Memory B cell (primary cell): ENCODE data around the gene DLGAP1.
"Not testable (repeated sequence)": the region's sequence is repeated elsewhere in the genome, so short reads cannot be mapped to it uniquely, and the experiment has no call there.

Experiments
- ATAC-seq: fragments of 150-1000 bp; cut with Tn5 transposase; 2 replicates; pipeline ENCODE4 v1.10.0; 2021; ENCODE audit warnings: low read depth, mild to moderate bottlenecking, moderate library complexity
- DNase-seq, 2 donors: peaks; one replicate each; pipeline ENCODE4 v3.0.0; 2022; ENCODE audit warnings: low spot score in 2 of 2
- H3K27ac Mint-ChIP-seq: one replicate; pipeline ENCODE4 v1.8.0; 2022; ENCODE audit warnings: mild to moderate bottlenecking, moderate library complexity, mixed read lengths
- H3K27me3 Mint-ChIP-seq: one replicate; pipeline ENCODE4 v1.8.0; 2022; ENCODE audit warnings: mixed read lengths
- H3K36me3 Mint-ChIP-seq: one replicate; pipeline ENCODE4 v1.8.0; 2022; ENCODE audit warnings: mild to moderate bottlenecking, mixed read lengths
- H3K4me1 Mint-ChIP-seq: one replicate; pipeline ENCODE4 v1.8.0; 2022; ENCODE audit warnings: mixed read lengths
- H3K4me3 Mint-ChIP-seq: one replicate; pipeline ENCODE4 v1.8.0; 2022; ENCODE audit warnings: mild to moderate bottlenecking, moderate library complexity, mixed read lengths
- H3K9me3 Mint-ChIP-seq: one replicate; pipeline ENCODE4 v1.8.0; 2022; ENCODE audit warnings: mixed read lengths

The DLGAP1 gene

DNA sequence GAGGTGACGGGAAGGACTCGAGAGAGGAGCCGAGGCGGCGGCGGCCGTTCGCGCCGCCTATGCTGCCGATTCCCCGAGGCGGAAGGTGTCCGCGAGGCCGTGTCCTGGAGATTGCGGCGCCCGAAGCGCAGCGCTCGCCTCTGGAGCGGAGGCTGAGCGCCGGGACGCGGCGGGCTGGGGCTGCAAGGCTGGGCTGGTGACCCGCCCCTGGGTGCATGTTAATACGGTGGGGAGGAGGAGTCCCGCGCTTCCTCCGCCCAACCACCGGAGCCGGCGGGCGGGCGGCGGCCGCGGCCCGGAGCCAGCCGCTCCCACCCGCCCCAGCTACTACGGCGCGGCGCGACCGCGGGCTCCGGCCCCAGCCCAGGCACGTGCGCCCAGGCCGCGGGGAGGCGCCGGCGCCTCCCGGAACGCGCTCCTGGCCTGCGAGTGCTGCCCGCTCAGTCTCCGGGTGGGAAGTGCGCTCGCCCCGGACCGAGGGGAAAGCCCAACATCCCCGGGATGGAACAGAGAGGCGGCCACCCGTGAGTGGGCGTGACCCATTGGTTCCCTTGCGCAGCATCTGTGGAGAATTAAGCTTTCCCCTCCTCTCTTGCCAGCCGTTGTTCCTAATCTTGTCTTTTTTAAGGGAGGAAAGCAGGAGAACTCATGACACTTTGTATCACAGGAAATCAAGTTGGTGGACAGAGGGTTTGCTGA lies at the start of gene DLGAP1:
TSS of gene DLGAP1 (minus strand) at position 195 of the 699 bp plus-strand sequence.
- H3K4me1 Mint-ChIP-seq = no peaks in the 10 kb centered on the region
- ATAC-seq (no peak), DNase-seq (no peak)
- H3K4me3 Mint-ChIP-seq = no peak within 1 kb of the TSS
- H3K27ac Mint-ChIP-seq = no peak within 1 kb of the TSS
- H3K36me3 Mint-ChIP-seq = peaks cover 1% of the 10 kb centered on the region
- H3K27me3 Mint-ChIP-seq = peaks cover 11% of the 10 kb centered on the region
- peaks cover 11% of the 10 kb centered on the region for H3K9me3 Mint-ChIP-seq

DNA sequence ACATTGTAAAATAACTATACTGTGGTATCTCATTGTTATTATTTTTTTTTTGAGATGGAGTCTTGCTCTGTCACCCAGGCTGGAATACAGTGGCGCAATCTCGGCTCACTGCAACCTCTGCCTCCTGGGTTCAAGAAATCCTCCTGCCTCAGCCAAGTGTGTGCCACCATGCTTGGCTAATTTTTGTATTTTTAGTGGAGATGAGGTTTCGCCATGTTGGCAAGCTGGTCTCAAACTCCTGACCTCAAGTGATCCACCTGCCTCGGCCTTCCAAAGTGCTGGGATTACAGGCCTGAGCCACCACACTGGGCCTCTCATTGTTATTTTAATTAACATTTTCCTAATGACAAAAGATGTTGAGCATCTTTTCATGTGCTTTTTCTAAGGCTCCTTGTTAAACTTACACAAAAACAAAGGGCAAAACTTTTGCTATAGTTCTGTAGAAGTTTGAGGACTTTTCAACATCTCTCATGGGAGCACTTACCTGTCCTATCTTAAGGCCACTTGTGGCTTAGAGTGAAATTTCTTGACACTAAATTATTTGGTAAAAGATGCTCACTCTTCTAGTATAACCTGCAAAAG lies 39.7 kb upstream of the DLGAP1 start:
- H3K4me3 Mint-ChIP-seq, H3K27ac Mint-ChIP-seq, H3K9me3 Mint-ChIP-seq, H3K27me3 Mint-ChIP-seq, DNase-seq, H3K36me3 Mint-ChIP-seq, ATAC-seq, H3K4me1 Mint-ChIP-seq: not testable (repeated sequence)

DNA sequence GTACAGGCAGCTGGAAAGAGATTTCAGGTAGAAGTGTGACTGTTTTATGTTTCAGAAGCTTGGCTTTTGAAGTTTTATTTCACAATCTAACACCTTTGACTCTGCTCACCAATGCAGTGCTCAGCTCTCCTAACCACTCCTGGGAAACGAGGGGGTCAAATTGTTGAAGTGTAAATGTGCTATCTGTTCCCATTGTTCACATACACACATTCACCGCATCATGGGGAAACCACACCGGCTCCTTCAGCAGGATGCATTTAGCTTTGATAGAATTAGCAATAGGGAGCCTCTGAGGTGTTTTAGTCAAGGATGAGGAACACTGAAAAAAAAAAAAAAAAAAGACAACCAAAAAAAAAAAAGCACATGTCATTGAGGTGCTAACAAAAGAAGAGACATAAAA lies 13.4 kb upstream of the DLGAP1 start:
- Mint-ChIP-seq H3K27me3 (no peaks in the 10 kb centered on the region), H3K4me1 (no peaks in the 10 kb centered on the region), H3K4me3 (no peak overlapping the region), H3K27ac (no peak overlapping the region), H3K9me3 (peaks cover 2% of the 10 kb centered on the region), H3K36me3 (no peaks in the 10 kb centered on the region)
- ATAC-seq = no peak
- no peak for DNase-seq

DNA sequence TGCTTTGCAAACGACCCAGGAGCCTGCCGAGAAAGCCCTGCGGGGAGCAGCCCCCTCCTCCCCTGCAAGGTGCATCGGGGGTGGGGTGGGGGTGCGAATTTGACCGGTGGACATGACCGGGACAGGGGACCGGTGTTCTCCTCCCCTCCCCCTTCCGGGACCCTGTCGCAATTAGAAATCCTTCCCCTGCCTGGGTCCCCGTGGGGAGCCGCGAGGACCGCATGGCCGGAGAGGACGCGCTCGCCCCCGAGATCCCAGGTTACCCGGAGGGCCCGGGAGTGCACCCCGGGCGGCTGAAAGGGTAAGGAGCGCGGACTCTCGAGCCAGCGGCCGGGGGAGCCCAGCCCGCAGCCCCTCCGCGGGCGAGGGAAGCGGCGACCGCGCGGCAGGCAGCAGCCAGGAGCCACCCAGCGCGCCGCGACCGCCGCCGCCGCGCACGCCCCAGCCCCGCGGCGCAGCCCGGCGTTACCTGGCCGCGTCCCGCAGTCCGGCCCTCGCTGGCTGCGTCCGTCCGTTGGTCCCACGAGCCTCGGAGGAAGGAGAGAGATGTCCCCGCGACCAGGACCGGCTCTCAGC lies 482 bp downstream of the DLGAP1 start:
- ATAC-seq = no peak
- no peaks in the 10 kb centered on the region for H3K4me1 Mint-ChIP-seq
- H3K27me3 Mint-ChIP-seq = peaks cover 11% of the 10 kb centered on the region
- no peak overlapping the region for H3K27ac Mint-ChIP-seq
- DNase-seq = no peak
- H3K9me3 Mint-ChIP-seq = peaks cover 7% of the 10 kb centered on the region
- peaks cover 1% of the 10 kb centered on the region for H3K36me3 Mint-ChIP-seq
- H3K4me3 Mint-ChIP-seq = no peak overlapping the region

DNA sequence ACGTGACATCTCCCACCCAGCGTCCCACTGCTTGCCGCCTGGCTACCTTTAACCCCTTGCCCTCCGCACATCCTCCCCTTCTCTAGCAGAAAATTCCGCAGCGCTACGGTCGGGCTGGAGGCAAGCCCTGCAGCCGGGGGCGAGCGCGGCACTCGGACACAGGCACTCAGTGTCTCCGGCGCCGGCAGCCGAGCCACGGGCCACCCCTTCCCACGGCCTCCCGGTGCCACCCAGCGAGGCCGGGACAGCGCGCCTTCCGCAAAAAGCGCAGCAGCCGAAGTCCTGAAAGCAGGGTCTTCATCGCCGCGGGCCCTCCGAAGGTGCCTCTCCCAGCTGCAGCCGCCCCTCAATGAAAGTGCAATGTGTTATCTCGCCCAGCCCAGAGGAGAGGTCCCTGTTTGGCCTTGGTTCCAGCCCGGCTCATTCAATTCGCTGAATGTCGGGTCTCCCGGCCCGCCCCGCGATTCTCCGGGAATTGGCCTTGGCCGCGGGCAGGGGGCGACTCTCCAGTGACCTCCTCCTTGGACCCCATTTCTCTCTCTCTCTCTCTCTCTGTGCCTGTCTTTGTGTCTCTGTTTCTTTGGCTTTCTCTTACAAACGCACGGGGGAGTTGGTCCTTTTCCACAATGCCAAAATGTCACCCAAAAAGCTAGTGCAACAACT lies 1.1 kb downstream of the DLGAP1 start:
- Mint-ChIP-seq H3K9me3 (peaks cover 5% of the 10 kb centered on the region), H3K36me3 (peaks cover 1% of the 10 kb centered on the region), H3K27ac (no peak overlapping the region), H3K4me3 (no peak overlapping the region), H3K4me1 (no peaks in the 10 kb centered on the region), H3K27me3 (peaks cover 11% of the 10 kb centered on the region)
- ATAC-seq = no peak
- DNase-seq = no peak

- H3K27ac Mint-ChIP-seq = no peak overlapping the region
- DNase-seq = no peak
- peaks cover 1% of the 10 kb centered on the region for H3K36me3 Mint-ChIP-seq
- peaks cover 11% of the 10 kb centered on the region for H3K27me3 Mint-ChIP-seq
- H3K9me3 Mint-ChIP-seq = peaks cover 4% of the 10 kb centered on the region
- no peak for ATAC-seq
- H3K4me1 Mint-ChIP-seq = no peaks in the 10 kb centered on the region
- H3K4me3 Mint-ChIP-seq = no peak overlapping the region
Measured at GRCh38 chr18:4453567-4453873, 1.6 kb downstream of the DLGAP1 start.

DNA sequence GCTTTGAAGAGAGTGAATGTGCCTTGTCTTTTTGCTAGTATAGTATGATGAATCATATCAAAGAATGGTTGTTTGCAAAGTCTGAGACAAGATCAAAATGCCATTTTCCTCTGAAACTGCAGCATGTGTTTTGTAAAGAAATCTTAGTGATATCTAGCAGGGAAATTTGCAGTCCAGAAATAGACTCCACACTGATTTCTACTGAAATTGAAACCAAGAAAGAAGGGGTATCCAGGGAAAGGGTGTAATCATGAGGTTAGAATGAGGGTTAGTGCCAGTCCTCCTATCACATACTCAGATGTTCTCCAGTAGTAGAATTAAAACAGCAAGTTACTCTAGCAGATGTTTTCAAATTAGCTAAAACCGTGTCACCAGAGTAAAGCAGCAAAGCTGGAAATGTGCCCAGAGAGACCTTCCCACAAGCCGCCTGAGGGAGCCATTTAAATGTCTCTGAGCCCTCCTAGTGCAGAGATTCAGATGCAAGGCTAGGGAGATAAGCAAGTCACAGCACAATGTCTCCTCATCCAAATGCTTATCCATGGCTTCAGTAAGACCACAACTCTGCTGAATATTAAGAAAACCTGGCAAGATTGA lies 4.9 kb downstream of the DLGAP1 start:
- no peak for DNase-seq
- no peak overlapping the region for H3K27ac Mint-ChIP-seq
- ATAC-seq = no peak
- no peaks in the 10 kb centered on the region for H3K36me3 Mint-ChIP-seq
- H3K4me3 Mint-ChIP-seq = no peak overlapping the region
- H3K27me3 Mint-ChIP-seq = peaks cover 6% of the 10 kb centered on the region
- peaks cover 8% of the 10 kb centered on the region for H3K9me3 Mint-ChIP-seq
- H3K4me1 Mint-ChIP-seq = no peaks in the 10 kb centered on the region

- H3K27me3 Mint-ChIP-seq = no peaks in the 10 kb centered on the region
- H3K36me3 Mint-ChIP-seq = no peaks in the 10 kb centered on the region
- ATAC-seq = no peak
- DNase-seq = no peak
- no peak overlapping the region for H3K27ac Mint-ChIP-seq
- H3K9me3 Mint-ChIP-seq = peaks cover 7% of the 10 kb centered on the region
- no peaks in the 10 kb centered on the region for H3K4me1 Mint-ChIP-seq
- no peak overlapping the region for H3K4me3 Mint-ChIP-seq
Measured at GRCh38 chr18:4445902-4446301, 9.2 kb downstream of the DLGAP1 start.

- H3K27me3 Mint-ChIP-seq = no peaks in the 10 kb centered on the region
- no peak overlapping the region for H3K27ac Mint-ChIP-seq
- peaks cover 7% of the 10 kb centered on the region for H3K9me3 Mint-ChIP-seq
- no peaks in the 10 kb centered on the region for H3K36me3 Mint-ChIP-seq
- DNase-seq (no peak), ATAC-seq (no peak)
- H3K4me3 Mint-ChIP-seq = no peak overlapping the region
- H3K4me1 Mint-ChIP-seq = no peaks in the 10 kb centered on the region
Measured at GRCh38 chr18:4444306-4444705, 10.8 kb downstream of the DLGAP1 start.

DNA sequence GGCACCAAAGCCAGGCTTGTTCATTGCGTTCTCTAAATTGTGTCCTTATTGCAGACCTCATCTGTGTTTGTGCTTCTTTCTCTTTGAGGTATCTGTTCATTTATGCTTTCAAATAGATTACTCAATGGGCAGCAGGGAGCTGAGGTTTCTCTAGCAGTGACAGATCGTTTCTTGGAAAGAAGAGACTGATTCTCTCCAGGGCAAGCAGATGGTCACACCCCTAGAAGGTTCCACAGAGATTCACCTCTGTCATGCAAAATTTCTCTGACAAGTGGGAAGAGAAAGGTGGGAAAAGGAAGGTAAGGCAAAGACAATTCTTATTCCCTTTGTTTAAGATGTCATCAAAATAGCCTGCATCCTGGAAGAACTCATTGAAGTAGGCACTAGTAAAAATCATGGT lies 14.0 kb downstream of the DLGAP1 start:
- DNase-seq = no peak
- H3K27me3 Mint-ChIP-seq = no peaks in the 10 kb centered on the region
- H3K4me1 Mint-ChIP-seq = no peaks in the 10 kb centered on the region
- peaks cover 4% of the 10 kb centered on the region for H3K9me3 Mint-ChIP-seq
- no peak for ATAC-seq
- no peak overlapping the region for H3K4me3 Mint-ChIP-seq
- no peak overlapping the region for H3K27ac Mint-ChIP-seq
- H3K36me3 Mint-ChIP-seq = no peaks in the 10 kb centered on the region

DNA sequence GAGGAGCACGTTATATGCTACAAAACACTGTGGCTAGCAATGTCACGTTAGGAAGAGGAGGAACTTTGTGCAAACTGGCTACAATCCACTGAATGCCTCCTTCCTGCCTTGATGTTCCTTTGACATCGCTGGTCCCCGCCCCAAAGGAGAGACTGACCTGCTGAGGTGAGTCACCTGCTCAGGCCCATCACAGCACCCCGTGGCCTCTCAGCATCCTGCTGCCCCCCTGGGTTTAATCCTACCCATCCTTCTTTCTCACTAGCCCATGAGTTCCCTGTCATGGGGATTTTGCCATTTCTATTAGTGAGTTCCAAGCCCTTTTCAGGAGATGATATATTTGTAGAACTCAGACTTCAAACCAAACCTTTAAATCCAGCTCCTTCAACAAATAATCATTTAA lies 16.2 kb downstream of the DLGAP1 start:
- no peaks in the 10 kb centered on the region for H3K27me3 Mint-ChIP-seq
- no peak for ATAC-seq
- H3K27ac Mint-ChIP-seq = no peak overlapping the region

GRCh38 chr18:4433717-4434116 lies 21.4 kb downstream of the DLGAP1 start:
- Mint-ChIP-seq H3K27ac (no peak overlapping the region), H3K27me3 (no peaks in the 10 kb centered on the region), H3K36me3 (no peaks in the 10 kb centered on the region), H3K4me1 (no peaks in the 10 kb centered on the region), H3K4me3 (no peak overlapping the region), H3K9me3 (peaks cover 5% of the 10 kb centered on the region)
- ATAC-seq (no peak), DNase-seq (no peak)

More for the DNA sequence above, 16.2 kb downstream of the DLGAP1 start:
- H3K9me3 Mint-ChIP-seq = peaks cover 2% of the 10 kb centered on the region
- H3K4me1 Mint-ChIP-seq = no peaks in the 10 kb centered on the region
- no peak for DNase-seq
- no peak overlapping the region for H3K4me3 Mint-ChIP-seq
- H3K36me3 Mint-ChIP-seq = no peaks in the 10 kb centered on the region

DNA sequence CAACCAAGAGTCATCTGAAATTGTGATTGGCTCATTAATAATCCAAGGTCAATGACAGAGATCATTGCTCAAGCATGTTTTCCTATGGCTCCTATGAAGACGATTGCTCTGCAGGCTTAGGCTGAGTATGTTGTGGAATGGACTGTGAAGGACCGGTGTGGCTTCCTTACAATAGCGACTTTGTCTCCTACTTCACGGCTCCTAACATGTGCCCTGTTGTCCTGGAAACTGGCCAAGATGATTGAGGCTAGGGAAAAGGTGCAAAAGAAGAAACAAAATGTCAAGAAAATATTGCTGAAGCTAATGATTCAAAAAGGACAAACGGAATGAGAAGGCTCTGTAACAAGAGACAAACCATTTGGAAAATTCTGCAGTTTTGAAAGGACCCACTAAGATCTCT lies 24.3 kb downstream of the DLGAP1 start:
- no peaks in the 10 kb centered on the region for H3K4me1 Mint-ChIP-seq
- peaks cover 4% of the 10 kb centered on the region for H3K9me3 Mint-ChIP-seq

GRCh38 chr18:4417714-4418113 lies 37.4 kb downstream of the DLGAP1 start:
- Mint-ChIP-seq H3K4me1 (no peaks in the 10 kb centered on the region), H3K27ac (no peak overlapping the region), H3K36me3 (no peaks in the 10 kb centered on the region), H3K9me3 (peaks cover 12% of the 10 kb centered on the region), H3K27me3 (no peaks in the 10 kb centered on the region), H3K4me3 (no peak overlapping the region)
- DNase-seq (no peak), ATAC-seq (no peak)

More for the DNA sequence above, 24.3 kb downstream of the DLGAP1 start:
- ATAC-seq (no peak), DNase-seq (no peak)
- Mint-ChIP-seq H3K36me3 (no peaks in the 10 kb centered on the region), H3K4me3 (no peak overlapping the region), H3K27ac (no peak overlapping the region), H3K27me3 (no peaks in the 10 kb centered on the region)
